ENCODE measurements around the gene DDX56. TPM values are rescaled to one million over a fixed set of nuclear protein-coding genes. Genes with fewer than 3 reads are reported as not detected.

Gene DDX56
- polyA plus RNA-seq, 3 donors, result 32.2 to 69.3 (median 33.9) TPM

DNA sequence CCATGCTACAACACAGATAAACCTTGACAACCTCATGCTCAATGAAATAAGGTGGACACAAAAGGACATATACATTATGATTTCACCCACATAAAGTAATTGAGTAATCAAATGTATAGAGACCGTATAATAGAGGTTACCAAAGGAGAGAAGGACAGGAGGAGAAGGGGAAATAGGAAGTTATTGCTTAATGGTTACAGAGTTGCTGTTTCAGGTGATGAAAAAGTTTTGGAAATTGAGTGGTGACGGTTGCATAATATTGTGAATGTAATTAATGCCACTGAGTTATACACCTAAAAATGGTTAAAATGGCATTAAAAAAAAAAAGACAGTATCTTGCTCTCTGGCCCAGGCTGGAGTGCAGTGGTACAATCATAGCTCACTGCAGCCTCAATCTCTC lies 31.2 kb upstream of the DDX56 start:
- peaks cover 11% of the 10 kb centered on the region in 2 donors for H3K36me3 Mint-ChIP-seq
- H3K27ac ChIP-seq (ENCODE audit: low read depth in 1 of 2, low read length in 2 of 2), result peak overlapping the region in 1 of 2 donors; percentile 96
- no peaks in the 10 kb centered on the region for H3K36me3 ChIP-seq (replicated peaks in 1 of 2; ENCODE audit: control insufficient read depth in 1 of 2, insufficient read depth in 2 of 2, low read length in 2 of 2)
- H3K9me3 Mint-ChIP-seq, result peaks cover 0 to 2% (median 0%) of the 10 kb centered on the region in 7 donors
- H3K9ac ChIP-seq (ENCODE audit: insufficient read depth, low read length, poor library complexity, severe bottlenecking), result no peak overlapping the region
- no peaks in the 10 kb centered on the region for H4K20me1 ChIP-seq (ENCODE audit: insufficient read depth, low read length)
- H3K4me3 ChIP-seq (replicated peaks in 1 of 3; ENCODE audit: low read depth in 2 of 3, low read length in 3 of 3), result no peak overlapping the region
- peaks cover 33 to 42% of the 10 kb centered on the region in 2 donors for H3K4me1 ChIP-seq (ENCODE audit: control insufficient read depth in 1 of 2, insufficient read depth in 2 of 2, low read length in 2 of 2)
- peaks cover 31% of the 10 kb centered on the region for H3K79me2 ChIP-seq (ENCODE audit: insufficient read depth, low read length)
- intact Hi-C loops (cut with micrococcal nuclease), result loop anchor here (5.0 kb wide), 2 partner anchors 37 to 42 kb away; no protein-coding TSS in a partner anchor
- WGBS (ENCODE audit: insufficient coverage), result no CpG with 5 or more reads among the region's 2 CpGs
- TF ChIP-seq CTCF (IDR thresholded peaks at IDR 0.05), result no peak
- H3K9me3 ChIP-seq (replicated peaks in 1 of 2; ENCODE audit: control insufficient read depth in 1 of 2, insufficient read depth in 1 of 2, low read length in 2 of 2), result no peaks in the 10 kb centered on the region
- DNase-seq, result peak in 2 of 3 donors; percentile 29 to 31
- no peak overlapping the region for H2AFZ ChIP-seq (ENCODE audit: insufficient read depth, low read depth, low read length, poor library complexity, severe bottlenecking)
- peaks cover 5 to 12% (median 7%) of the 10 kb centered on the region in 3 donors for H3K27me3 Mint-ChIP-seq (ENCODE audit: low read depth in 3 of 3)
- H3K4me2 ChIP-seq (replicated peaks; ENCODE audit: extremely low read depth, low read length, poor library complexity, severe bottlenecking), result no peak overlapping the region
- H3K27me3 ChIP-seq (ENCODE audit: control insufficient read depth in 2 of 2, insufficient read depth in 2 of 2, low read length in 2 of 2), result peaks cover 0 to 8% of the 10 kb centered on the region in 2 donors
- H3K27ac Mint-ChIP-seq, result peak overlapping the region in 4 of 7 donors; percentile 13 to 99 (median 87)
- H3K4me1 Mint-ChIP-seq, result peaks cover 37% of the 10 kb centered on the region
- H3K4me3 Mint-ChIP-seq, result no peak overlapping the region

DNA sequence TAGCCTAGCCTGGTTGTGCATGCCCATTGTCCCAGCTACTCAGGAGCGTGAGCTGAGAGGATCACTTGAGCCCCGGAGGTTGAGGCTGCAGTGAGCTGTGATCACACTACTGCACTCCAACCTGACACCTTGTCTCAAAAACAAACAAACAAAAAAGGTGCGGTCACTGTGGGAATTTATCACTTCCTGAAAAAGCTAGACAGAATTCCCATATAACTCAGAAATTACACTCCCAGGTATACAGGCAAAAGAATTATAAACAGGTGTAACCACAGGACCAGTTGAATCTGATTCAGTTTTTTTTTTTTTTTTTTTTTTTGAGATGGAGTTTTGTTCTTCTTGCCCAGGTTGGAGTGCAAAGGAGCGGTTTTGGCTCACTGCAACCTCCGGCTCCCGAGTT lies 29.5 kb upstream of the DDX56 start:
- Histone ChIP-seq H2AFZ (ENCODE audit: insufficient read depth, low read depth, low read length, poor library complexity, severe bottlenecking) (no peak overlapping the region), H3K9me3 (replicated peaks in 1 of 2; ENCODE audit: control insufficient read depth in 1 of 2, insufficient read depth in 1 of 2, low read length in 2 of 2) (no peaks in the 10 kb centered on the region), H3K4me1 (ENCODE audit: control insufficient read depth in 1 of 2, insufficient read depth in 2 of 2, low read length in 2 of 2) (peaks cover 26 to 28% of the 10 kb centered on the region in 2 donors), H3K27ac (ENCODE audit: low read depth in 1 of 2, low read length in 2 of 2) (no peak overlapping the region), H3K79me2 (ENCODE audit: insufficient read depth, low read length) (peaks cover 14% of the 10 kb centered on the region), H3K36me3 (replicated peaks in 1 of 2; ENCODE audit: control insufficient read depth in 1 of 2, insufficient read depth in 2 of 2, low read length in 2 of 2) (no peaks in the 10 kb centered on the region), H3K4me3 (replicated peaks in 1 of 3; ENCODE audit: low read depth in 2 of 3, low read length in 3 of 3) (no peak overlapping the region), H3K4me2 (replicated peaks; ENCODE audit: extremely low read depth, low read length, poor library complexity, severe bottlenecking) (no peak overlapping the region), H3K27me3 (ENCODE audit: control insufficient read depth in 2 of 2, insufficient read depth in 2 of 2, low read length in 2 of 2) (peaks cover 0 to 8% of the 10 kb centered on the region in 2 donors), H4K20me1 (ENCODE audit: insufficient read depth, low read length) (no peaks in the 10 kb centered on the region), H3K9ac (ENCODE audit: insufficient read depth, low read length, poor library complexity, severe bottlenecking) (no peak overlapping the region)
- H3K4me1 Mint-ChIP-seq, result peaks cover 25% of the 10 kb centered on the region
- peaks cover 0 to 2% (median 0%) of the 10 kb centered on the region in 7 donors for H3K9me3 Mint-ChIP-seq
- peaks cover 6 to 8% of the 10 kb centered on the region in 2 donors for H3K36me3 Mint-ChIP-seq
- no peak for DNase-seq
- intact Hi-C loops (cut with micrococcal nuclease), result loop anchor here in 1 of 2 donors (5.0 kb wide), 1 partner anchor 44 kb away; no protein-coding TSS in a partner anchor
- no peak overlapping the region for H3K4me3 Mint-ChIP-seq
- H3K27me3 Mint-ChIP-seq (ENCODE audit: low read depth in 3 of 3), result peaks cover 5 to 14% (median 6%) of the 10 kb centered on the region in 3 donors
- WGBS (ENCODE audit: insufficient coverage), result 93% methylated on average over 3 of the region's 6 CpGs
- no peak overlapping the region for H3K27ac Mint-ChIP-seq
- TF ChIP-seq CTCF (IDR thresholded peaks at IDR 0.05), result no peak

All from CD14-positive monocyte (primary cell).